Spleen (tissue), 11 donors: ENCODE results near the gene PAXIP1. TPM values are rescaled to one million over a fixed set of nuclear protein-coding genes. Genes with fewer than 3 reads are reported as not detected.

Source experiments
- DNase-seq: peaks from one replicate; pipeline ENCODE4 v3.0.0-alpha.2; 2020
- H3K27ac ChIP-seq, 8 donors: fragments of 200-600 bp; sonication (generic) in 7 of 8; 1 replicate in 4 of 8; 2 replicates in 4 of 8; pipeline versions ENCODE4 v1.5.0 to v1.8.0; 2016 to 2021; ENCODE audit warnings: inconsistent platforms in 4 of 8, mild to moderate bottlenecking in 4 of 8, moderate library complexity in 1 of 8
- H3K27me3 ChIP-seq, 7 donors: fragments of 200-600 bp; sonication (generic) in 6 of 7; replicated peaks in 1 of 7; 1 replicate in 4 of 7; 2 replicates in 3 of 7; pipeline versions ENCODE4 v1.5.0 to v1.8.0; 2016 to 2021; ENCODE audit warnings: inconsistent platforms in 3 of 7, mild to moderate bottlenecking in 1 of 7
- H3K36me3 ChIP-seq, 6 donors: fragments of 200-600 bp; sonication (generic) in 5 of 6; 1 replicate in 4 of 6; 2 replicates in 2 of 6; pipeline versions ENCODE4 v1.5.0 to v1.8.0; 2016 to 2021; ENCODE audit warnings: inconsistent platforms in 2 of 6
- H3K4me1 ChIP-seq, 6 donors: fragments of 200-600 bp; sonication (generic) in 5 of 6; 1 replicate in 3 of 6; 2 replicates in 3 of 6; pipeline versions ENCODE4 v1.5.0 to v1.8.0; 2016 to 2021; ENCODE audit warnings: inconsistent platforms in 3 of 6
- H3K4me3 ChIP-seq, 8 donors: fragments of 200-600 bp; sonication (generic) in 7 of 8; 1 replicate in 4 of 8; 2 replicates in 4 of 8; pipeline versions ENCODE4 v1.5.0 to v1.8.0; 2016 to 2021; ENCODE audit warnings: inconsistent platforms in 4 of 8, mild to moderate bottlenecking in 4 of 8, moderate library complexity in 2 of 8
- H3K9me3 ChIP-seq, 8 donors: fragments of 200-600 bp; sonication (generic) in 7 of 8; 1 replicate in 4 of 8; 2 replicates in 4 of 8; pipeline versions ENCODE4 v1.5.0 to v1.8.0; 2016 to 2021; ENCODE audit warnings: inconsistent platforms in 4 of 8
- CTCF ChIP-seq, 11 experiments: fragments of 200-600 bp in 7 of 11; fragments of 450-650 bp in 4 of 11; sonication (generic) in 4 of 11; IDR thresholded peaks in 8 of 11; conservative IDR thresholded peaks in 3 of 11; 1 replicate in 7 of 11; 2 replicates in 4 of 11; pipeline versions ENCODE4 v1.4.0 to v1.8.0; 2016 to 2021; ENCODE audit warnings: antibody characterized with exemption in 11 of 11, inconsistent platforms in 4 of 11, mild to moderate bottlenecking in 1 of 11
- POLR2A ChIP-seq, 3 donors: fragments of 450-650 bp; IDR thresholded peaks; one replicate each; pipeline ENCODE4 v1.5.1; 2017; ENCODE audit warnings: antibody characterized with exemption in 3 of 3, mild to moderate bottlenecking in 1 of 3
- POLR2AphosphoS5 ChIP-seq, 3 donors: sonication (generic); formaldehyde crosslinking; IDR thresholded peaks; one replicate each; pipeline ENCODE4 v1.5.1; 2017; ENCODE audit warnings: antibody characterized with exemption in 3 of 3
- WGBS, 5 donors: extraction: QIAGEN DNeasy Blood & Tissue Kit in 3 of 5; methylation state at CpG; one replicate each; pipeline versions ENCODE4 v1.1.5 to v1.1.7; 2013 to 2018; 5-methylcytosine and 5-hydroxymethylcytosine counted together
- intact Hi-C: fragments of 100-400 bp; cut with DNase I; formaldehyde crosslinking; loops from one replicate; pipeline ENCODE4 v1.15.0; 2023; ENCODE audit warnings: low total_unique reads
- polyA plus RNA-seq, 3 donors: library from polyadenylated mRNA; stranded (reverse); fragments of 200-250 nt; gene quantifications; one replicate each; pipeline ENCODE4 v1.2.1, GENCODE V29; 2013
- total RNA-seq, 7 donors: library from RNA; depleted of rRNA in 3 of 7; stranded (reverse); fragments of >200 nt in 3 of 7; fragmentation: NEBNext Ultra II Directional in 4 of 7; extraction: Animal tissue kit (Norgen Biotek cat#: 25700) in 4 of 7; gene quantifications; one replicate each; pipeline versions ENCODE4 v1.1.0 to v1.2.1, GENCODE V29; 2016 to 2021
- donor health status: healthy with polysubstance abuse.
- donor health status: DM: no; HTN: no; CAD: no; lungs with moderate emphysema.
- donor health status: DM: no; HTN: no; CAD: no.
- donor health status: Bipolar disorder and iron deficiency.
- donor health status: healthy.
- donor health status: DM: no; HTN: no; CAD: no.
- donor health status: DM: yes; HTN: yes; CAD: no.

PAXIP1 gene
- total and polyA plus RNA-seq, 10 donors = 2.7 to 15.0 (median 13.3) TPM

- peaks cover 0 to under 1% (median 0%) of the 10 kb centered on the region in 8 donors for H3K9me3 ChIP-seq
- TF ChIP-seq POLR2AphosphoS5 (IDR thresholded peaks at IDR 0.05) (no peak), CTCF (IDR thresholded peaks at IDR 0.05 in 8 of 11, conservative IDR thresholded peaks at IDR 0.05 in 3 of 11) (no peak), POLR2A (IDR thresholded peaks at IDR 0.05) (no peak)
- peaks cover 0 to 46% (median 13%) of the 10 kb centered on the region in 7 donors for H3K27me3 ChIP-seq
- no peak overlapping the region for H3K4me3 ChIP-seq
- intact Hi-C loops = no loop called here
- no peaks in the 10 kb centered on the region for H3K36me3 ChIP-seq
- H3K4me1 ChIP-seq = peaks cover 8 to 17% (median 11%) of the 10 kb centered on the region in 6 donors
- H3K27ac ChIP-seq = no peak overlapping the region
- DNase-seq = peak; percentile 59
- WGBS, 5 donors = 82 to 87% (median 84%) methylated on average over 14 of the region's 14 CpGs
Measured at GRCh38 chr7:154916381-154916780, 86.5 kb downstream of the PAXIP1 start.

GRCh38 chr7:154915600-154915999 is 87.3 kb downstream of the PAXIP1 start:
- Histone ChIP-seq H3K27me3 (peaks cover 0 to 46% (median 13%) of the 10 kb centered on the region in 7 donors), H3K36me3 (no peaks in the 10 kb centered on the region), H3K4me3 (no peak overlapping the region), H3K4me1 (peaks cover 8 to 17% (median 11%) of the 10 kb centered on the region in 6 donors), H3K27ac (no peak overlapping the region), H3K9me3 (peaks cover 0 to 8% (median 2%) of the 10 kb centered on the region in 8 donors)
- peak; percentile 65 for DNase-seq
- 86 to 93% (median 92%) methylated on average over 3 to 4 of the region's 4 CpGs for WGBS, 5 donors
- no peak for TF ChIP-seq POLR2A (IDR thresholded peaks at IDR 0.05)
- TF ChIP-seq CTCF (IDR thresholded peaks at IDR 0.05 in 8 of 11, conservative IDR thresholded peaks at IDR 0.05 in 3 of 11) = no peak
- intact Hi-C loops = no loop called here

GRCh38 chr7:154914996-154915380 is 87.9 kb downstream of the PAXIP1 start:
- Histone ChIP-seq H3K4me1 (peaks cover 8 to 17% (median 11%) of the 10 kb centered on the region in 6 donors), H3K27ac (no peak overlapping the region), H3K36me3 (no peaks in the 10 kb centered on the region), H3K27me3 (peaks cover 0 to 48% (median 13%) of the 10 kb centered on the region in 7 donors), H3K9me3 (peaks cover 0 to 10% (median 2%) of the 10 kb centered on the region in 8 donors), H3K4me3 (no peak overlapping the region)
- DNase-seq = peak; percentile 62
- intact Hi-C loops = no loop called here
- 65 to 81% (median 74%) methylated on average over 6 to 18 of the region's 18 CpGs for WGBS, 5 donors
- TF ChIP-seq CTCF (IDR thresholded peaks at IDR 0.05 in 8 of 11, conservative IDR thresholded peaks at IDR 0.05 in 3 of 11) (no peak), POLR2A (IDR thresholded peaks at IDR 0.05) (no peak), POLR2AphosphoS5 (IDR thresholded peaks at IDR 0.05) (no peak)

- WGBS, 5 donors = 32 to 51% (median 37%) methylated on average over 28 to 36 of the region's 36 CpGs
- H3K27me3 ChIP-seq = peaks cover 0 to 53% (median 13%) of the 10 kb centered on the region in 7 donors
- peak overlapping the region; percentile 13 to 59 (median 30) for H3K4me3 ChIP-seq
- H3K4me1 ChIP-seq = peaks cover 8 to 17% (median 11%) of the 10 kb centered on the region in 6 donors
- no peak for TF ChIP-seq POLR2A (IDR thresholded peaks at IDR 0.05)
- TF ChIP-seq CTCF (IDR thresholded peaks at IDR 0.05 in 8 of 11, conservative IDR thresholded peaks at IDR 0.05 in 3 of 11) = no peak
- TF ChIP-seq POLR2AphosphoS5 (IDR thresholded peaks at IDR 0.05) = no peak
- H3K9me3 ChIP-seq = peaks cover 0 to 10% (median 2%) of the 10 kb centered on the region in 8 donors
- no peak overlapping the region for H3K27ac ChIP-seq
- DNase-seq = peak; percentile 81
- intact Hi-C loops = no loop called here
- H3K36me3 ChIP-seq = no peaks in the 10 kb centered on the region
Measured at GRCh38 chr7:154914308-154914995, 88.5 kb downstream of the PAXIP1 start.
